ENCODE results near the gene PI4KA. TPM values are rescaled to one million over a fixed set of nuclear protein-coding genes. Genes with fewer than 3 reads are reported as not detected.
"Not testable (repeated sequence)": the region's sequence is repeated elsewhere in the genome, so short reads cannot be mapped to it uniquely, and the experiment has no call there.

Gene PI4KA
- total RNA-seq, 2 donors from 2014 or later = 42.5 to 47.2 TPM

DNA sequence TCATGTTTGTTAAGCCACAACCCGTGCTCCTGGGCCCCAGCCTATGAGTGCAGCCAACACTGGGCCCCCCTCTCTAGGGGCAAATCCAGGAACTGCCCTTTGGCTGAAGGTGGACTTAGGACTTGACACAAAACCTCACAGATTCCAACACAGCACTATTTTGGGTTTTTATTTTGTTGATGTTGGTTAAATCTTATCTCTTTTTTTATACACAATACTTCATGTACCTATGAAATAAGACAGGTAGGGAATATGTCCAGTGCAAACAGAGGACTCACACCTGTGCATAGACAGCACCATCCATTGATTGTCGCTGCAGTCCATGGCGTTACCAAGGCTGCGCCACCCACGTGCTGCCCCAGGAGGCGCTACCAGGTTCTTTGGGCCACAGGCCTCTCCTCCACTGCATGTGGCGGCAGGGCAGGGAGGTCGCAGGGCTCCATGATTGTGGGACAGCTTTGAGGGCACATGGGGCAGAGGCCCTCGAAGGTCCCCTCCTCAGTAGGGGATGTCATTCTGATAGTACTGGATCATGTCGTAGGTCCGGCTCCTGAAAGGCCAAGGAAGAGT, 151.0 kb downstream of the PI4KA start:
- H3K36me3 ChIP-seq (replicated peaks in 1 of 2; ENCODE audit: insufficient read depth in 1 of 2, low read depth in 2 of 2); DNase-seq; H3K4me3 ChIP-seq; intact Hi-C loops (cut with DNase I); H3K9me3 ChIP-seq; H3K27me3 ChIP-seq; ATAC-seq; H3K27ac ChIP-seq: not testable (repeated sequence)
- WGBS, 2 donors = 96 to 98% methylated on average over 4 to 11 of the region's 11 CpGs
- peaks cover 10% of the 10 kb centered on the region for H3K4me1 ChIP-seq

DNA sequence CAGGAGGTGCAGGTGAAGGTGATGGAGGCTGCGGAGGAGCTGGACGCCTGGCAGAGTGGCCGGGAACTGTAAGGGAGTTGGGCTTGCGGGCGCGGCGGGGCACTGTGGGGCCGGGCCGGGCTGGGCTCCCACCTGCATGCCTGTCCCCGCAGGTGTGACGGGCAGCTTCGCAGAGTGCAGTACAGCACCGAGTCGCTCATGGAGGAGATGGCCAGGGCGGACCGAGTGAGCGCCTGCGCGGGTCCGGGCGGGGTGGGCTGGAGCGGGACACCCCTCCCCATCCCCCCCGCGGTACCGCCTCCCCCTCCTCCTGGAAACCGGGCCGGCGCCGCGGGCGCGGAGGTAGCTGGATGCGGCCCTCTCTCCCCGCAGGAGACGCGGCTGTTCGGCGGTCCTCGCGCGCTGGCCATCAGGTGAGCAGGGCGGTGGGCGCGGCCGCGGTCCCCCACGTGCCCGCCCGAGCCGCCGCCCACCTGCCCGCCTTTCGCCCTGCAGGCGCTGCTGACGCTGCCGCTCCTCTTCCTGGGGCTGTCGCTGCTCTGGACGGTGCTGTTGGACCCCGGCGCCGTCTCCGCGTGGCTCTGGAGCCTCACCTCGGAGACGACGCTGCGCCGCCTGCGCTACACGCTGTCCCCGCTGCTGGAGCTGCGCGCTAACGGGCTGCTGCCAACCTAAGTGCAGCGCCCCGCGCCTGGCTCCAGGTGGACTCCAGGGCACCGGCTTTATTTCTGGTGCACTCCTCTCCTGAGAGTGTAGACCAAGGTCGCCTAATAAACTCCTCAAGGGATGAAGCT, 154.6 kb downstream of the PI4KA start:
- WGBS, 2 donors = 1 to 3% methylated on average over 3 to 48 of the region's 79 CpGs
- peak; percentile 27 to 35 (median 34) for DNase-seq
- H3K27ac ChIP-seq; H3K27me3 ChIP-seq; H3K36me3 ChIP-seq (replicated peaks in 1 of 2; ENCODE audit: insufficient read depth in 1 of 2, low read depth in 2 of 2); H3K9me3 ChIP-seq; H3K4me3 ChIP-seq: not testable (repeated sequence)
- peaks cover 10% of the 10 kb centered on the region for H3K4me1 ChIP-seq
- TF ChIP-seq, protein P1, sequence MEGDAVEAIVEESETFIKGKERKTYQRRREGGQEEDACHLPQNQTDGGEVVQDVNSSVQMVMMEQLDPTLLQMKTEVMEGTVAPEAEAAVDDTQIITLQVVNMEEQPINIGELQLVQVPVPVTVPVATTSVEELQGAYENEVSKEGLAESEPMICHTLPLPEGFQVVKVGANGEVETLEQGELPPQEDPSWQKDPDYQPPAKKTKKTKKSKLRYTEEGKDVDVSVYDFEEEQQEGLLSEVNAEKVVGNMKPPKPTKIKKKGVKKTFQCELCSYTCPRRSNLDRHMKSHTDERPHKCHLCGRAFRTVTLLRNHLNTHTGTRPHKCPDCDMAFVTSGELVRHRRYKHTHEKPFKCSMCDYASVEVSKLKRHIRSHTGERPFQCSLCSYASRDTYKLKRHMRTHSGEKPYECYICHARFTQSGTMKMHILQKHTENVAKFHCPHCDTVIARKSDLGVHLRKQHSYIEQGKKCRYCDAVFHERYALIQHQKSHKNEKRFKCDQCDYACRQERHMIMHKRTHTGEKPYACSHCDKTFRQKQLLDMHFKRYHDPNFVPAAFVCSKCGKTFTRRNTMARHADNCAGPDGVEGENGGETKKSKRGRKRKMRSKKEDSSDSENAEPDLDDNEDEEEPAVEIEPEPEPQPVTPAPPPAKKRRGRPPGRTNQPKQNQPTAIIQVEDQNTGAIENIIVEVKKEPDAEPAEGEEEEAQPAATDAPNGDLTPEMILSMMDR (IDR thresholded peaks at IDR 0.05) = peak in 2 of 7 experiments; percentile 29 to 39
- intact Hi-C loops (cut with DNase I) = loop anchor here (5.0 kb wide), 1 partner anchor 97 kb away; no protein-coding TSS in a partner anchor
- ATAC-seq = peak; percentile 3

DNA sequence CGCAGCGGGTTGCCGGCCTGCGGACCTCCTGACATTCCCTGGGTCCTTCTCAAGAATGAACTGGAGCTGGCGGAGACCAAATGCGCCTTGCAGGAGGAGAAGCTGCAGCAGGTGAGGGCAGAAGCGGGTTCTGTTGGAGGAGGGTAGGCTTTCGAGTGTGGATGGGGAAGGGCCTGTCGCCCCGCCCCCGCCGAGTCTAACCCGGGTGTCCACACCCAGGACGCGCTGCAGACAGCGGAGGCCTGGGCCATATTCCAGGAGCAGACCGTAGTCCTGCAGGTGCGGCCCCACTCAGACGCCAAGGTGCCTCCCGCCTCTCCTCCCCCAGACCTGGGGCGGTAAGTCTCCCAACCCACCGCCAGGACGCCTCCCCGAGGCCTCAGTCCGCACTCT, 155.2 kb downstream of the PI4KA start:
- 0% methylated on average over 4 of the region's 25 CpGs; no CpG with 5 or more reads in 1 of the 2 donors for WGBS, 2 donors
- not testable (repeated sequence) for DNase-seq; H3K4me3 ChIP-seq; H3K27me3 ChIP-seq; H3K36me3 ChIP-seq (replicated peaks in 1 of 2; ENCODE audit: insufficient read depth in 1 of 2, low read depth in 2 of 2); H3K9me3 ChIP-seq; H3K27ac ChIP-seq
- H3K4me1 ChIP-seq = peaks cover 10% of the 10 kb centered on the region
- intact Hi-C loops (cut with DNase I) = loop anchor here (5.0 kb wide), 1 partner anchor 96 kb away; no protein-coding TSS in a partner anchor
- ATAC-seq = peak; percentile 45

DNA sequence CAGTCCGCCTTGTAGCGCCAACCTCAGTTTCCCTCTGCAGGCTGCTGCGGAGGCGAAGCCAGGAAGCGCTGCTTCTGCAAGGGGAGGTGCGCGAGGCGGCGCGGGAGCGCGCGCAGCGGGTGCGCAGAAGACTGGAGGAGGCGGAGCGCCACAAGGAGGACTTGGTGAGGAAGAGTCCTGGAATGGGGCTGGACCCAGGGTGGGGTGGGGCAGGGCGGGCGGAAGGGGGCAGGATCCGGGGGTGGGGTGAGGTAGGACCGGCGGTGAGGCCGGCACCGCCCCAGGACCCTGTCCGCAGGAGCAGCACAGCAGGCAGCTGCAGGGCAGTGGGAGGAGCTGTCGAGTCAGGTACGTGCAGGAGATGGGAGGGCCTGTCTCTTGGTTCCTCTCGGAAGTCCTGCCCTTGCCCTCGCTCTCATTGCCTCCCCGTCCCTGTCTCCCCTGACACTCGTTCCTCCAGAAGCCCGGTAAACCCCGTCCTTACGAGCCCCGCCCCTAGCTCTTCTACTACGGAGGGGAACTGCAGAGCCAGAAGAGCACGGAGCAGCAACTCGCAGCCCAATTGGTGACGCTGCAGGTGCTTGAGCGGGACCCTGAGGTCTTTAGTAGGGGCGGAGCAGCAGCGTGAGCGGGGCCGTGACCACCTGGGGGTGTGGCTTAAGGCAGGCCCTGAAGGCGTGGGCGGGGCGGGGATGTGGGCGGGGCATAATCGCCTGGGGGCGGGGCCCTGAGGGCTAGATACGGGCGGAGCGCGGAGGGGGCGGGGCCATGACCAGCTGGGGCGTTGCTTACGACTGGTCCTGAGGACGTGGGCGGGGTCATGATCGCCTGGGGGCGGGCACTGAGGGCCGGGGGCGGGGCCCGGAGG, 155.8 kb downstream of the PI4KA start:
- DNase-seq (peak; percentile 97 to 98 (median 98)), ATAC-seq (peak; percentile 86)
- Histone ChIP-seq H3K27ac (peak overlapping the region; percentile 50 to 88 (median 80)), H3K4me3 (peak overlapping the region; percentile 0 to 36), H3K4me1 (peaks cover 10% of the 10 kb centered on the region)
- H3K36me3 ChIP-seq (replicated peaks in 1 of 2; ENCODE audit: insufficient read depth in 1 of 2, low read depth in 2 of 2); H3K27me3 ChIP-seq; H3K9me3 ChIP-seq: not testable (repeated sequence)
- 0% methylated on average over 37 of the region's 64 CpGs; no CpG with 5 or more reads in 1 of the 2 donors for WGBS, 2 donors
- peak; percentile 31 to 66 (median 63) for TF ChIP-seq POLR2A (IDR thresholded peaks at IDR 0.05)
- intact Hi-C loops (cut with DNase I) = loop anchor here (5.0 kb wide), 1 partner anchor 95 kb away; no protein-coding TSS in a partner anchor

DNA sequence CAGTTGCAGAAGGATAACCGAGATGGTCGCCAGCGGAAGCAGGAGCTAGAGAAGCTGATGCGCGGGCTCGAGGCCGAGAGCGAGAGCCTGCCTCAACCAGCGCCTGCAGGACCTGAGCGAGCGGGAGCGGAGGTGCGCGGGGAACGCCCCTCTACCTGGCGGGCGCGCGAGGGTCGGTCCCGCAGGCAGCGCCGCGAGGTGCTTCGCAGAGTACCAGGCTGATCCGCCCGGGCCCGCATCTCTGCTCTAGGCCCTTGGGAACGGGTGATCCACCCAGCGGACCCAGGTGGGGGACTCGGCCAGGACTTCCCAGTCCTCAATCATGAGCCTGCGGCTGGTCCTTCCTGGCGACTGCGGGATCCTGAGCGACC, 156.5 kb downstream of the PI4KA start:
- not testable (repeated sequence) for H3K36me3 ChIP-seq (replicated peaks in 1 of 2; ENCODE audit: insufficient read depth in 1 of 2, low read depth in 2 of 2); H3K27me3 ChIP-seq; H3K9me3 ChIP-seq
- DNase-seq (peak in 2 of 4 donors; percentile 28 to 35), ATAC-seq (peak; percentile 4)
- intact Hi-C loops (cut with DNase I) = loop anchor here (5.0 kb wide), 1 partner anchor 95 kb away; no protein-coding TSS in a partner anchor
- Histone ChIP-seq H3K4me1 (peaks cover 15% of the 10 kb centered on the region), H3K27ac (peak overlapping the region; percentile 50 to 88 (median 80)), H3K4me3 (peak overlapping the region; percentile 0 to 36)
- no CpG with 5 or more reads among the region's 35 CpGs for WGBS, 2 donors

DNA sequence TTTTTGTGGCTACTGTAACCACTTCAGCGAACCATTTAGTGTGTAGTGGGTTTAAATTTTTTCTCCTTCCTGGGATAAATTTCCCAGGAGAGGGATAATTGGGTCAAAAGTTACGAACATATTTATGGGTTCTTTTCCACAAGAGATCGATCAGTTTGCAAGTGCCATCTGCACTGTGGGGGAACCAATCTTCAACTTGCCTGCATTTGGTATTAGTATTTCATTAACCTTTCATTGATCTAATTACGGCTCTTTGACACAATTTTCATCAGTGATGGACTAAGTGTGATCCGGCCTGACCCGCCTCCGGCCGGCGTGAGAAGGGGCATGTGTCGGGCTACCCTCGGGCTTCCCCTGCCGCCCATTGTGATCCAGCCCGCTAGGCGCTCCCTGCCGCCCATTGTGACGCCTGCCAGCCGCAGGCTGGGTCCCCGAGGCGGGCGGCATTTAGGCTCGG, 156.9 kb downstream of the PI4KA start:
- intact Hi-C loops (cut with DNase I) = loop anchor here (5.0 kb wide), 1 partner anchor 94 kb away; no protein-coding TSS in a partner anchor
- not testable (repeated sequence) for H3K4me3 ChIP-seq; DNase-seq; H3K9me3 ChIP-seq; ATAC-seq; H3K36me3 ChIP-seq (replicated peaks in 1 of 2; ENCODE audit: insufficient read depth in 1 of 2, low read depth in 2 of 2); H3K27me3 ChIP-seq
- peaks cover 16% of the 10 kb centered on the region for H3K4me1 ChIP-seq
- peak overlapping the region in 2 of 4 donors; percentile 76 to 88 for H3K27ac ChIP-seq
- 7 to 8% methylated on average over 13 to 17 of the region's 21 CpGs for WGBS, 2 donors

DNA sequence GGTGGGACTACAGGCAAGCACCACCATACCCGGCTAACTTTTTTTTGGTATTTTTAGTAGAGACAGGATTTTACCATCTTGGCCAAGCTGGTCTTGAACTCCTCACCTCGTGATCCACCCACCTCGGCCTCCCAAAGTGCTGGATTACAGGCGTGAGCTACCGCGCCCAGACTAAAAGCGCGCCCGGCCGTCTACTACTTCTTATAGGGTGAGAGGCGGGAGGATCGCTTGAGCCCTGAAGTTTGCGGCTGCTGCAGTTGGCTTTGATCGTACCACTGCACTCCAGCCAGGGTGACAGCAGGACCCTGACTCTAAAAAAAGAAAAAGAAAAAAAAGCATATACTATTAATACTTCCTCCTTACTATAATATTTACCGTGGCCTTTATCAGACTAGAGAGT, 158.3 kb downstream of the PI4KA start:
- H3K4me3 ChIP-seq; ATAC-seq; DNase-seq; H3K27me3 ChIP-seq; H3K9me3 ChIP-seq; H3K36me3 ChIP-seq (replicated peaks in 1 of 2; ENCODE audit: insufficient read depth in 1 of 2, low read depth in 2 of 2); H3K27ac ChIP-seq: not testable (repeated sequence)
- WGBS, 2 donors = 79 to 84% methylated on average over 15 of the region's 15 CpGs
- H3K4me1 ChIP-seq = peaks cover 16% of the 10 kb centered on the region
- intact Hi-C loops (cut with DNase I) = loop anchor here (5.0 kb wide), 1 partner anchor 93 kb away; no protein-coding TSS in a partner anchor

DNA sequence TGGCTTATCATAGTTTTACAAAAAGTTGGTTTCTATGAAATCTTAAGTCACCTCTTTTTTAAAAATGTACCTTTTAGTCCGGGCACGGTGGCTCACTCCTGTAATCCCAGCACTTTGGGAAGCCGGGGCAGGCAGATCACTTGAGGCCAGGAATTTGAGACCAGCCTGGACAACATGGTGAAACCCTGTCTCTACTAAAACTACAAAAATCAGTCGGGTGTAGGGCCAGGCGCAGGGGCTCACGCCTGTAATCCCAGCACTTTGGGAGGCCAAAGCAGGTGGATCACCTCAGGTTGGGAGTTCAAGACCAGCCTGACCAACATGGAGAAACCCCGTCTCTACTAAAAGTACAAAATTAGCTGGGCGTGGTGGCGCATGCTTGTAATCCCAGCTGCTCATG, 158.8 kb downstream of the PI4KA start:
- H3K4me3 ChIP-seq; H3K27ac ChIP-seq; DNase-seq; ATAC-seq; H3K9me3 ChIP-seq; H3K36me3 ChIP-seq (replicated peaks in 1 of 2; ENCODE audit: insufficient read depth in 1 of 2, low read depth in 2 of 2); H3K27me3 ChIP-seq: not testable (repeated sequence)
- intact Hi-C loops (cut with DNase I) = loop anchor here (5.0 kb wide), 1 partner anchor 93 kb away; no protein-coding TSS in a partner anchor
- H3K4me1 ChIP-seq = peaks cover 16% of the 10 kb centered on the region
- WGBS, 2 donors = 83 to 85% methylated on average over 9 of the region's 9 CpGs

Data from body of pancreas (tissue), 4 donors.